H7 (cell line): Measurements from ENCODE around the gene SLC51B. TPM values are rescaled to one million over a fixed set of nuclear protein-coding genes. Genes with fewer than 3 reads are reported as not detected.
"Not testable (repeated sequence)": the region's sequence is repeated elsewhere in the genome, so short reads cannot be mapped to it uniquely, and the experiment has no call there.

Source experiments
- DNase-seq: peaks from one replicate; pipeline ENCODE4 v3.0.0; 2012
- H3K27me3 ChIP-seq: 2 replicates; pipeline ENCODE4 v1.6.0; 2011; ENCODE audit warnings: mild to moderate bottlenecking, low read length; ENCODE audit not compliant: control insufficient read depth, insufficient read depth
- H3K36me3 ChIP-seq: replicated peaks from 2 replicates; pipeline ENCODE4 v1.5.1; 2011; ENCODE audit warnings: low read length; ENCODE audit not compliant: control insufficient read depth, insufficient read depth
- H3K4me3 ChIP-seq: 2 replicates; pipeline ENCODE4 v1.5.1; 2011; ENCODE audit warnings: low read depth, mild to moderate bottlenecking, control low read depth, low read length, moderate library complexity; ENCODE audit not compliant: insufficient read depth
- total RNA-seq: library from RNA; depleted of rRNA; stranded (reverse); fragments of >200 nt; shearing (Covaris generic); gene quantifications from 2 replicates; pipeline ENCODE4 v1.2.3, GENCODE V29; 2014

SLC51B gene
- total RNA-seq, 1 experiment from 2014 or later: not detected

GRCh38 chr15:65066635-65067316 lies 21.6 kb downstream of the SLC51B start:
- Histone ChIP-seq H3K27me3 (peaks cover 5% of the 10 kb centered on the region), H3K4me3 (peak overlapping the region; percentile 73), H3K36me3 (no peaks in the 10 kb centered on the region; the same call in 1 of the 2 replicates)
- DNase-seq: peak; percentile 51

GRCh38 chr15:65067317-65067644 lies 22.1 kb downstream of the SLC51B start:
- peak; percentile 69 for DNase-seq
- Histone ChIP-seq H3K36me3 (no peaks in the 10 kb centered on the region; the same call in 1 of the 2 replicates), H3K27me3 (peaks cover 5% of the 10 kb centered on the region), H3K4me3 (peak overlapping the region; percentile 73)

- H3K4me3 ChIP-seq: peak within 1 kb of the TSS; percentile 73
These were observed 22.6 kb downstream of the SLC51B start, which contains the start of gene RASL12 for GRCh38 chr15:65067645-65068402. TSS of gene RASL12 (minus strand) at chr15:65067991. CDS start at chr15:65067835, 156 bp downstream.

GRCh38 chr15:65068403-65068788 lies 23.2 kb downstream of the SLC51B start:
- Histone ChIP-seq H3K4me3 (no peak overlapping the region; the same call in 1 of the 2 replicates), H3K27me3 (peaks cover 5% of the 10 kb centered on the region), H3K36me3 (no peaks in the 10 kb centered on the region; the same call in 1 of the 2 replicates)
- no peak for DNase-seq

More at GRCh38 chr15:65067645-65068402, 22.6 kb downstream of the SLC51B start, which contains the start of gene RASL12:
- Histone ChIP-seq H3K27me3 (peaks cover 5% of the 10 kb centered on the region), H3K36me3 (no peaks in the 10 kb centered on the region; the same call in 1 of the 2 replicates)
- peak; percentile 95 for DNase-seq

GRCh38 chr15:65069179-65069578 lies 24.0 kb downstream of the SLC51B start:
- Histone ChIP-seq H3K4me3 (no peak overlapping the region), H3K36me3 (no peaks in the 10 kb centered on the region; the same call in 1 of the 2 replicates), H3K27me3 (peaks cover 5% of the 10 kb centered on the region)
- DNase-seq: no peak

- no peak overlapping the region for H3K4me3 ChIP-seq
- no peaks in the 10 kb centered on the region; the same call in 1 of the 2 replicates for H3K36me3 ChIP-seq
- H3K27me3 ChIP-seq: peaks cover 5% of the 10 kb centered on the region
- DNase-seq: no peak
These were observed 24.8 kb downstream of the SLC51B start for GRCh38 chr15:65069779-65070546.

GRCh38 chr15:65071381-65071811 lies 26.2 kb downstream of the SLC51B start:
- Histone ChIP-seq H3K27me3 (peaks cover 5% of the 10 kb centered on the region), H3K36me3 (no peaks in the 10 kb centered on the region), H3K4me3 (no peak overlapping the region)
- no peak for DNase-seq

GRCh38 chr15:65072027-65072426 lies 26.8 kb downstream of the SLC51B start:
- no peak for DNase-seq
- H3K4me3 ChIP-seq: no peak overlapping the region
- H3K36me3 ChIP-seq: no peaks in the 10 kb centered on the region
- H3K27me3 ChIP-seq: peaks cover 5% of the 10 kb centered on the region

GRCh38 chr15:65072617-65073016 lies 27.4 kb downstream of the SLC51B start:
- H3K27me3 ChIP-seq: no peaks in the 10 kb centered on the region; the same call in 1 of the 2 replicates
- no peaks in the 10 kb centered on the region for H3K36me3 ChIP-seq
- H3K4me3 ChIP-seq: no peak overlapping the region
- no peak for DNase-seq

GRCh38 chr15:65074946-65075345 lies 29.8 kb downstream of the SLC51B start:
- H3K36me3 ChIP-seq, DNase-seq, H3K4me3 ChIP-seq, H3K27me3 ChIP-seq: not testable (repeated sequence)

- H3K36me3 ChIP-seq, H3K4me3 ChIP-seq, H3K27me3 ChIP-seq, DNase-seq: not testable (repeated sequence)
These were observed 30.6 kb downstream of the SLC51B start for GRCh38 chr15:65075607-65076395.

GRCh38 chr15:65076486-65077290 lies 31.5 kb downstream of the SLC51B start, which contains the start of gene KBTBD13:
TSS of gene KBTBD13 (plus strand) at chr15:65076746. CDS start at chr15:65076816, 70 bp downstream.
- Histone ChIP-seq H3K36me3 (no peaks in the 10 kb centered on the region), H3K27me3 (no peaks in the 10 kb centered on the region), H3K4me3 (no peak within 1 kb of the TSS)
- peak; percentile 56 for DNase-seq

GRCh38 chr15:65077291-65077980 lies 32.2 kb downstream of the SLC51B start:
- H3K27me3 ChIP-seq: no peaks in the 10 kb centered on the region
- no peaks in the 10 kb centered on the region for H3K36me3 ChIP-seq
- peak; percentile 69 for DNase-seq
- no peak overlapping the region for H3K4me3 ChIP-seq
